ENCODE results near the gene IL13RA1.

DNA sequence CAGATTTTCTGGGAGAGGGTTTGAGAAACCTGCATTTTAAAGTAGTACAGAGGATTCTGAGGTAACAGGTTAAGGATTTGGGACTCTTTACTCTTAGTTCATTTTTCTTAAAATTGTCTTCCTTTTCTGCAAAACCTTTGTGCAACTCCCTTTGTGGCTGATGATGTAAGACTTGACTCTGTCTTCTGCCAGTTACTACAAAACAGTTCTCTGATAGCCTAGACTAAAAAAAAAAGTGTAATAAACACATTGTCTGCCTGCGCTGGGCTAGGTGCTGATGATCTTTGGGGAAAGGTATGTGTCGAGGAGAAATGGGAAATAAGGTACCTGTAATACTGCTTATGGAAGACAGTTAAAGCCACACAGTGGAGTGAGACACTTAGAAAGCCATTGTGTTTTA, 28.7 kb downstream of the IL13RA1 start:
- TF ChIP-seq EP300 (IDR thresholded peaks at IDR 0.05) = no peak
- TF ChIP-seq, protein P1, sequence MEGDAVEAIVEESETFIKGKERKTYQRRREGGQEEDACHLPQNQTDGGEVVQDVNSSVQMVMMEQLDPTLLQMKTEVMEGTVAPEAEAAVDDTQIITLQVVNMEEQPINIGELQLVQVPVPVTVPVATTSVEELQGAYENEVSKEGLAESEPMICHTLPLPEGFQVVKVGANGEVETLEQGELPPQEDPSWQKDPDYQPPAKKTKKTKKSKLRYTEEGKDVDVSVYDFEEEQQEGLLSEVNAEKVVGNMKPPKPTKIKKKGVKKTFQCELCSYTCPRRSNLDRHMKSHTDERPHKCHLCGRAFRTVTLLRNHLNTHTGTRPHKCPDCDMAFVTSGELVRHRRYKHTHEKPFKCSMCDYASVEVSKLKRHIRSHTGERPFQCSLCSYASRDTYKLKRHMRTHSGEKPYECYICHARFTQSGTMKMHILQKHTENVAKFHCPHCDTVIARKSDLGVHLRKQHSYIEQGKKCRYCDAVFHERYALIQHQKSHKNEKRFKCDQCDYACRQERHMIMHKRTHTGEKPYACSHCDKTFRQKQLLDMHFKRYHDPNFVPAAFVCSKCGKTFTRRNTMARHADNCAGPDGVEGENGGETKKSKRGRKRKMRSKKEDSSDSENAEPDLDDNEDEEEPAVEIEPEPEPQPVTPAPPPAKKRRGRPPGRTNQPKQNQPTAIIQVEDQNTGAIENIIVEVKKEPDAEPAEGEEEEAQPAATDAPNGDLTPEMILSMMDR (IDR thresholded peaks at IDR 0.05) = no peak
- TF ChIP-seq POLR2A (IDR thresholded peaks at IDR 0.05) = no peak
- no peak for TF ChIP-seq POLR2AphosphoS5 (IDR thresholded peaks at IDR 0.05)

Measured in stomach (tissue), 4 donors.